Psoas muscle (tissue), 8 donors: ENCODE data around the gene MILR1. TPM values are rescaled to one million over a fixed set of nuclear protein-coding genes. Genes with fewer than 3 reads are reported as not detected.
"Not testable (repeated sequence)": the region's sequence is repeated elsewhere in the genome, so short reads cannot be mapped to it uniquely, and the experiment has no call there.

ENCODE experiments used
- ATAC-seq, 4 donors: fragments of 200-7000 bp; cut with Tn5 transposase; one replicate each; pipeline ENCODE4 v1.9.1; 2020; ENCODE audit warnings: moderate library complexity in 3 of 4, mild to moderate bottlenecking in 2 of 4
- DNase-seq, 2 donors: peaks; one replicate each; pipeline ENCODE4 v3.0.0-alpha.2; 2020
- H3K27ac ChIP-seq: fragments of 200-600 bp; one replicate; pipeline ENCODE4 v1.8.0; 2022
- H3K27me3 ChIP-seq, 3 donors: fragments of 200-600 bp in 1 of 3; one replicate each; pipeline versions ENCODE4 v1.6.1 to v1.8.0; 2013 to 2022; ENCODE audit warnings: low read length in 2 of 3, mild to moderate bottlenecking in 2 of 3, moderate library complexity in 1 of 3; ENCODE audit not compliant: insufficient read depth in 3 of 3
- H3K36me3 ChIP-seq, 2 donors: fragments of 200-600 bp in 1 of 2; one replicate each; pipeline versions ENCODE4 v1.6.1 to v1.8.0; 2013 to 2022; ENCODE audit warnings: low read depth in 1 of 2, mild to moderate bottlenecking in 1 of 2, moderate library complexity in 1 of 2; ENCODE audit not compliant: insufficient read depth in 1 of 2
- H3K4me1 ChIP-seq: fragments of 200-600 bp; one replicate; pipeline ENCODE4 v1.8.0; 2022
- H3K4me3 ChIP-seq: fragments of 200-600 bp; one replicate; pipeline ENCODE4 v1.8.0; 2022; ENCODE audit warnings: mild to moderate bottlenecking
- H3K9me3 ChIP-seq: fragments of 200-600 bp; one replicate; pipeline ENCODE4 v1.8.0; 2022
- CTCF ChIP-seq: fragments of 200-600 bp; IDR thresholded peaks from one replicate; pipeline ENCODE4 v1.8.0; 2022; ENCODE audit warnings: antibody characterized with exemption
- WGBS, 3 donors: extraction: QIAGEN DNeasy Blood & Tissue Kit; methylation state at CpG; one replicate each; pipeline versions ENCODE4 v1.1.6 to v1.1.7; 2013; 5-methylcytosine and 5-hydroxymethylcytosine counted together
- intact Hi-C, 2 donors: fragments of 100-400 bp; cut with DNase I; formaldehyde crosslinking; loops; one replicate each; pipeline versions ENCODE4 v1.11.0 to v1.14.2; 2022
- polyA plus RNA-seq, 3 donors: library from polyadenylated mRNA; stranded (reverse); fragments of 200-250 nt; gene quantifications; one replicate each; pipeline ENCODE4 v1.2.3, GENCODE V29; 2013
- total RNA-seq, 4 donors: library from RNA; stranded (reverse); fragmentation: NEBNext Ultra II Directional in 2 of 4; extraction: Animal tissue kit (Norgen Biotek cat#: 25700) in 2 of 4; gene quantifications; one replicate each; pipeline versions ENCODE4 v1.2.1 to v1.2.4, GENCODE V29; 2021 to 2023
- donor health status: healthy with polysubstance abuse.
- donor health status: DM: no; HTN: no; CAD: no; lungs with moderate emphysema.
- donor health status: Bipolar disorder and iron deficiency.
- donor health status: healthy.
- donor health status: DM: yes; HTN: yes; CAD: no.
- donor health status: DM: no; HTN: no; CAD: no.
- donor health status: DM: no; HTN: no; CAD: no.
- donor health status: DM: yes; HTN: yes; CAD: no.

The MILR1 gene
- total and polyA plus RNA-seq, 7 donors, result 0.61 to 1.3 (median 1.1) TPM

DNA sequence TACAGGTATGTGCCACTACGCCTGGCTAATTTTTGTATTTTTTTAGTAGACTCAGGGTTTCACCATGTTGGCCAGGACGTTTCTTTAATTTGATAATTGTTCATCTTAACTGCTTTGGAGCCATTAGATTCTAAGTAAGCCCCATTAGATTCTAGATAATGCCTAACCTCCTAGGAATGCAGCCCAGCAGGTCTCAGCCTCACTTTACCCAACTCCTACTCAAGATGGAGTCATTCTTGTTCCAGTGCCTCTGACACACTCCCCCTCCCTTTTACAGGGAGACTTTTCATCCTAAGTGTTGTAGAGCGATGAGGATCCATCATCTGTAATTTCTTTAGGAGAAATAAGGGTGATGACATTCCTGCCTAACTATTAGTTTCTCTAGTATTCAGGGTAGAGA lies 23.7 kb upstream of the MILR1 start:
- no peak for DNase-seq
- ATAC-seq, result no peak
- WGBS, 3 donors, result 90 to 93% (median 93%) methylated on average over 3 of the region's 3 CpGs
- Histone ChIP-seq H3K4me3 (no peak overlapping the region), H3K4me1 (no peaks in the 10 kb centered on the region), H3K27ac (no peak overlapping the region), H3K9me3 (no peaks in the 10 kb centered on the region), H3K36me3 (no peaks in the 10 kb centered on the region), H3K27me3 (no peaks in the 10 kb centered on the region)
- intact Hi-C loops, result no loop called here
- no peak for TF ChIP-seq CTCF

GRCh38 chr17:64426596-64426995 lies 22.3 kb upstream of the MILR1 start:
- ATAC-seq (no peak), DNase-seq (no peak)
- no peaks in the 10 kb centered on the region for H3K9me3 ChIP-seq
- no peaks in the 10 kb centered on the region for H3K4me1 ChIP-seq
- no peak overlapping the region for H3K27ac ChIP-seq
- intact Hi-C loops, result no loop called here
- TF ChIP-seq CTCF, result no peak
- H3K27me3 ChIP-seq, result peaks cover 0 to 6% (median 0%) of the 10 kb centered on the region in 3 donors
- H3K36me3 ChIP-seq, result no peaks in the 10 kb centered on the region
- H3K4me3 ChIP-seq, result no peak overlapping the region

- 83 to 89% (median 88%) methylated on average over 1 of the region's 1 CpG for WGBS, 3 donors
- H3K4me1 ChIP-seq, result no peaks in the 10 kb centered on the region
- H3K36me3 ChIP-seq, result no peaks in the 10 kb centered on the region
- ATAC-seq, result no peak
- no peaks in the 10 kb centered on the region for H3K9me3 ChIP-seq
- intact Hi-C loops, result no loop called here
- no peak overlapping the region for H3K4me3 ChIP-seq
- no peak for DNase-seq
- H3K27ac ChIP-seq, result no peak overlapping the region
- peaks cover 0 to 10% (median 0%) of the 10 kb centered on the region in 3 donors for H3K27me3 ChIP-seq
- TF ChIP-seq CTCF, result no peak
Observed at GRCh38 chr17:64428406-64428805, 20.5 kb upstream of the MILR1 start.

- H3K36me3 ChIP-seq, H3K4me1 ChIP-seq, H3K4me3 ChIP-seq, intact Hi-C loops, ATAC-seq, H3K27ac ChIP-seq, DNase-seq, H3K9me3 ChIP-seq: not testable (repeated sequence)
- 78 to 86% (median 84%) methylated on average over 2 of the region's 2 CpGs for WGBS, 3 donors
- H3K27me3 ChIP-seq, result peaks cover 0 to 10% (median 0%) of the 10 kb centered on the region in 3 donors
Observed at GRCh38 chr17:64430036-64430435, 18.9 kb upstream of the MILR1 start.

DNA sequence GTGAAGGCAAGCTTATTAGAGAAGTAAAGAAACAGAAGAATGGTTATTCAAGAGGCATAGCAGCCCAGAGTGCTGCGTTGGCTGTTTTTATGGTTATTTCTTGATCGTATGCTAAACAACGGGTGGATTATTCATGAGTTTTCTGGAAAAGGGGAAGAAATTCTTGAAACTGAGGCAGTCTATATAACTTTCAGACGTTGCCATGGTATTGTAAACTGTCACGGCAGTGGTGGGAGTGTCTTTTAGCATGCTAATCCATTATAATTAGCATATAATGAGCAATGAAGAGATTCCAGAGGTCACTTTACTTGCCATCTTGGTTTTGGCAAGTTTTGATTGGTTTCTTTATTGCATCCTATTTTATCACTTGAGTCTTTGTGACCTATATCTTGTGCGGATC lies 17.4 kb upstream of the MILR1 start:
- intact Hi-C loops, result no loop called here
- no peak overlapping the region for H3K4me3 ChIP-seq
- ATAC-seq (no peak), DNase-seq (no peak)
- no peaks in the 10 kb centered on the region for H3K4me1 ChIP-seq
- H3K27me3 ChIP-seq, result peaks cover 0 to 10% (median 0%) of the 10 kb centered on the region in 3 donors
- TF ChIP-seq CTCF, result no peak
- H3K36me3 ChIP-seq, result no peaks in the 10 kb centered on the region
- H3K27ac ChIP-seq, result no peak overlapping the region
- WGBS, 3 donors, result 67 to 72% (median 71%) methylated on average over 6 of the region's 6 CpGs
- no peaks in the 10 kb centered on the region for H3K9me3 ChIP-seq
